ENCODE results near the gene PICK1.

DNA sequence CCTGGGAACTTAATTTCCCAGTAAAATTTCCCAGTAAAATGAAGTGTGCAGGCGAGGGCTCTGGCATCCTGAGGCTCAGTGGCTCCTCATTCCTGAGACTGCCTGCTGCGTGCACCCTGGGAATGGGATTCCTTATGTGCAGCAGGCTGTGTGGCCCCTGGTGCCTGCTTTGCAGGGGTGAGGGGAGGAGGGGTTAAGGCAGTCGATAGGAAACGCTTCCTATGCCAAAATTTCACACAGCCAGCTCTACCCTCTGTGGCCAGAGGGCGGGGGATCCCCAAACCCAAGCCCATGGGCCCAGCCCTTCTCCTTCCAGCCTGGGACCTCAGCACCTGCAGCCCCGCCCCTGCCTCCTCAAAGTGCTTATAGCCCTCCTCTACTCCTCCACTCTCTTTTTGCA lies 65.4 kb downstream of the PICK1 start:
- TF ChIP-seq EZH2phosphoT487 (IDR thresholded peaks at IDR 0.05) (no peak), EZH2 (IDR thresholded peaks at IDR 0.05) (no peak)

Data from neural progenitor cell (in vitro differentiated cells).